Kidney epithelial cell (primary cell): Measurements from ENCODE around the gene GALNT9. TPM values are rescaled to one million over a fixed set of nuclear protein-coding genes. Genes with fewer than 3 reads are reported as not detected.

ENCODE experiments used
- DNase-seq: peaks from one replicate; pipeline ENCODE4 v3.0.0-alpha.2; 2010; ENCODE audit warnings: low read depth
- H3K27me3 ChIP-seq: 2 replicates; pipeline ENCODE4 v1.6.0; 2011; ENCODE audit warnings: low read length; ENCODE audit not compliant: control insufficient read depth, insufficient read depth
- H3K36me3 ChIP-seq: 2 replicates; pipeline ENCODE4 v1.5.1; 2011; ENCODE audit warnings: low read length; ENCODE audit not compliant: control insufficient read depth, insufficient read depth
- H3K4me3 ChIP-seq: 2 replicates; pipeline ENCODE4 v1.5.1; 2011; ENCODE audit warnings: low read depth, mild to moderate bottlenecking, control low read depth, low read length
- total RNA-seq: library from RNA; depleted of rRNA; stranded (reverse); fragments of >200 nt; gene quantifications from 2 replicates; pipeline ENCODE4 v1.2.3, GENCODE V29; 2015
- TF ChIP-seq, protein P1 (sequence below): IDR thresholded peaks from 2 replicates; pipeline ENCODE4 v1.5.1; 2011; ENCODE audit warnings: mild to moderate bottlenecking, moderate library complexity, low read length, control low read depth, inconsistent platforms; ENCODE audit not compliant: insufficient read depth, poor library complexity, severe bottlenecking

The GALNT9 gene
- total RNA-seq, 1 donor from 2014 or later = 1.5 TPM

DNA sequence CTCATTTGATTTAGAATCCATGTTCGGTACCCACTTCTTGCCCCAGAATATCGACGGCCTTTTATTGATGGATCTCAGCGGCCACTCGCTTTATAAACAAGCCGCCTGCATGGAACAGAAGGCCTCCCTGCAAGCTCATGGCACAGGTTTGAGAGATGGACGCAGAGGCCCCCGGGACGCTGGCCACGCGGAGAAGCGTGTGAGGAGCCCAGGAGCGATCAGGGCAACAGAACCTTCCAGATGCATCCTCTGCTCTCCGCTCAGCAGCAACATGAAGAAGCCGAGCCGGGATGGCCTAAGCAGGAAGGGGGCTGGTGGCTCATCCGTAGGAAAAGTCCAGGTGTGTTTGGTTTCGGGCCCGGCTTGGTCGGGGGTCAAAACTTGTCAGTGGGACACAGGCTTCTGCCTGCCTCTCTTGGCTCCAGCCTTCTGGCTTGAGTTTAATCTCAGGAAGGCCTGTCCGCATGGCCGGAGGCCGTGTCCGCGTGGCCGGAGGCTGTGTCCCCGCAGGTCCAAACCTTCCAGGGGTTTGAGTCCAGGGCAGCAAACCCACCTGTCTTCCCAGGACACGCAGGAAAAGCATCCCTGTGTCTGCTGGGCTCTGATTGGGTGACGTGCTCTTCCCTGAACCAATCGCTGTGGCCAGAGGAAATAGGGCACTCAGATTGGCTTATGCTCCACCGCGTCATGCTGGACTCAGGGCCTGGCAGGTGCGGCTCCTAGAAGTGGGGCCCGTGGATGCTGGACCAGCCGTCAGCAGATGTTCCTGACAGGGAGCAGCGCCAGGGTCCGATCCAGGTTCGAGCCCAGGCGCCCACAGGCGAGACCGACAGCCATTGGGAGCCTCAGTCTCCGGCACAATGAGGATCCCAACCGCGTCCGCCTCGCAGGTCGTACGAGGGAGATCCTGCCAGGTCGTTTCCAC is 65.0 kb downstream of the GALNT9 start:
- H3K4me3 ChIP-seq = no peak overlapping the region
- peaks cover 19% of the 10 kb centered on the region for H3K27me3 ChIP-seq
- TF ChIP-seq, protein P1, sequence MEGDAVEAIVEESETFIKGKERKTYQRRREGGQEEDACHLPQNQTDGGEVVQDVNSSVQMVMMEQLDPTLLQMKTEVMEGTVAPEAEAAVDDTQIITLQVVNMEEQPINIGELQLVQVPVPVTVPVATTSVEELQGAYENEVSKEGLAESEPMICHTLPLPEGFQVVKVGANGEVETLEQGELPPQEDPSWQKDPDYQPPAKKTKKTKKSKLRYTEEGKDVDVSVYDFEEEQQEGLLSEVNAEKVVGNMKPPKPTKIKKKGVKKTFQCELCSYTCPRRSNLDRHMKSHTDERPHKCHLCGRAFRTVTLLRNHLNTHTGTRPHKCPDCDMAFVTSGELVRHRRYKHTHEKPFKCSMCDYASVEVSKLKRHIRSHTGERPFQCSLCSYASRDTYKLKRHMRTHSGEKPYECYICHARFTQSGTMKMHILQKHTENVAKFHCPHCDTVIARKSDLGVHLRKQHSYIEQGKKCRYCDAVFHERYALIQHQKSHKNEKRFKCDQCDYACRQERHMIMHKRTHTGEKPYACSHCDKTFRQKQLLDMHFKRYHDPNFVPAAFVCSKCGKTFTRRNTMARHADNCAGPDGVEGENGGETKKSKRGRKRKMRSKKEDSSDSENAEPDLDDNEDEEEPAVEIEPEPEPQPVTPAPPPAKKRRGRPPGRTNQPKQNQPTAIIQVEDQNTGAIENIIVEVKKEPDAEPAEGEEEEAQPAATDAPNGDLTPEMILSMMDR = no peak
- H3K36me3 ChIP-seq = no peaks in the 10 kb centered on the region
- no peak for DNase-seq

DNA sequence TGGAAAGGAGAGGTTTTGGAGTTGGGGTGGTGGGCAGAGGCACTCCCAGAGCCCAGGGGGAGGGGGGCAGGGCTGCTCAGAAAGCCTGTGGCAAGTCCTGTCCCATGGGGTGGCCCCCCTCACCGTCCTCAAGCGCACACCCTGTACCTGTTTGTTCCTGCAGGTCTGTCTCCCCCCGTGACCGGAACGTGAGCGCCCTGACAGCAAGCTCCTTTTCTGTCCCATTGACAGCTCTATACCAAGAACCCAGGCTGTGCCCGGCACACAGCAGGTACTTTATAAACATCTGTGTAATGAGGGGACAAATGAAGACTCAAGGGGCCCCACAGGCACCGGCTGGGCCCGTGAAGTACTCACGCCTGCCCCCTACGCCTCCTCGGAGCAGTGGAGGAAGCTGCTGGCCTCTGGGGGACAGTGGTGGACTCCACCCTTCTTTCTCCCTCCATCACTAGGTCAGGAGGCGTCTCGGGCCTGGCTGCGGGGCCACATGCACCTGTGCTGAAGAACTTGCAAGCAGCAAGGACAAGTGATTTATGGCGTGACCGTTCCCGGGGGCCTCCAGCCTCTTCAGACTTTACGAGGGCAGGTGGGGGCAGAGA is 65.8 kb downstream of the GALNT9 start:
- no peak for DNase-seq
- Histone ChIP-seq H3K36me3 (no peaks in the 10 kb centered on the region), H3K27me3 (peaks cover 11% of the 10 kb centered on the region), H3K4me3 (no peak overlapping the region)
- TF ChIP-seq, protein P1 = no peak

- Histone ChIP-seq H3K27me3 (peaks cover 7% of the 10 kb centered on the region), H3K4me3 (no peak overlapping the region), H3K36me3 (no peaks in the 10 kb centered on the region)
- TF ChIP-seq, protein P1 = no peak
- no peak for DNase-seq
Observed at GRCh38 chr12:132263061-132263360, 66.4 kb downstream of the GALNT9 start.

DNA sequence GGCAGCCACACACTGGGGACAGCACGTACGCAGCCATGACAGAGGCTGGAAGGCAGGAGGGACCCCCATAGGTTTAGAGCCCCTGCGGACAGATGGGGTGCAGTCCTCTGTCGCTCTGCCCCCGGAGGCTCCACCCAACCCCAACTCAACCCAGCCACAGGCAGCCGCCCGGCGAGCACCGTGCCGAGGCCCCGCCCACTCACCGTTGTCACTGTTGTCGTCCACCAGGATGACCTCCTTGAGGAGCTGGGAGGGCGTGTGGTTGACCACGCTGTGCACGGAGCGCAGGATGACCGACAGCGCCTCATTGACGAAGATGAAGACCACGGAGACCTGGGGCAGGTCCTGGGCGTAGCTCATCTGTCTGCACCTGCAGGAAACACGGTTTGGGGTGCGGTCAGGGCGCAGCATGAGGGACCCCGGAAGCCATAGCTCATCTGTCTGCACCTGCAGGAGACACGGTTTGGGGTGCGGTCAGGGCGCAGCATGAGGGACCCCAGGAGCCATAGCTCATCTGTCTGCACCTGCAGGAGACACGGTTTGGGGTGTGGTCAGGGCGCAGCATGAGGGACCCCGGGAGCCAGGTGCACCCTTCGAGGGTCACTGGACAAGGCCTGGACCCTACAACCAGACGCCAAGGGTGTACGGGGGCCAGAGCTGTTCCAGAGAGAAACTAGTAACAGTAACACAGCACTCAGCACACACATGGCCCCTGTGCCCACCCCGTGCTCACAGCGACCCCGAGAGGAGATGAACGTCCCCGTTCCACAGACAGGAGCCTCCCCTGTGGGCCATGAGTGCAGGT is 66.9 kb downstream of the GALNT9 start:
- TF ChIP-seq, protein P1 = no peak
- Histone ChIP-seq H3K36me3 (no peaks in the 10 kb centered on the region), H3K4me3 (no peak overlapping the region), H3K27me3 (peaks cover under 1% of the 10 kb centered on the region)
- no peak for DNase-seq

DNA sequence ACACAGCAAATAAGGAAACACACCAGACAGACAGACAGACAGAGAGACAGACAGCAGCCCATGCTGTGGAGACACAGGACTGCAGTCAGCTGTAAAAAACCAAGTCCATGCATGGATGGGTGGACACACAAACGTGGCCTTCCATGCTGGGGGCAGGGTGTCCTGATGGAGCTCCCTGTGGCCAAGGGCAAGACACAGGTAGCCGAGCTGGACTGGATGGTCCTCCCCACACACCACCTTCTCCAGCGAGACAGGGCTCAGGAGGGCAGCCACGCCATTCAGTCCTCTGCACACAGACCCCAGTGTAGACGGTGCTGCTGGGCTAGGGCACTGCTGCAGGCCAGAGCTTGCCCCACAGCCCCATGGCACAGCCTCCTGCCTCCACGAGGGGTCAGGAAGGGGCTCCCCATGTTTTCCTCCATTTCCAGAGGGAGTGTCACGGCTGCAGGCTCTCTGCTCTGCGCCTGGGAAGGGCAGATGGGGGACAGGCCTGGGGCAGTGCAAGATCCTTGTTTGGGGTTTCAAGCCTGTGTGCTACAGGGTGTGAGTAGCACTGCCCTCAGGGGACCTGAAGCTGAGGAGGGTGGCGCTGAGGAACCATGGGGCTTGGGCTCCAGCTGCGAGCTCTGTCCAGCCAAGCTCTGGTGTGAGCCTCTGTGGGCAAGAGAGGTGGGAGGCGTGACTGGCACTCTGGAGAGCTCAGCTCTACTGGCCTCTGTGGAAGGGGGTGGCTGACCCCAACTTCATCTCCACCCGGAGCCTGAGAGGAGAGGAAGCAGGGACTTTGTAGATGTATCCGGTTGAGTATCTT is 67.9 kb downstream of the GALNT9 start:
- H3K27me3 ChIP-seq = no peaks in the 10 kb centered on the region
- H3K36me3 ChIP-seq = no peaks in the 10 kb centered on the region
- TF ChIP-seq, protein P1 = no peak
- no peak for DNase-seq
- H3K4me3 ChIP-seq = no peak overlapping the region
